Adrenal gland (tissue), 12 donors: ENCODE results near the gene XDH. TPM values are rescaled to one million over a fixed set of nuclear protein-coding genes. Genes with fewer than 3 reads are reported as not detected.

ENCODE experiments used
- DNase-seq, 7 donors: peaks; one replicate each; pipeline ENCODE4 v3.0.0-alpha.2; 2019 to 2020
- H3K27ac ChIP-seq, 5 donors: fragments of 200-600 bp; sonication (generic) in 4 of 5; 1 replicate in 3 of 5; 2 replicates in 2 of 5; pipeline versions ENCODE4 v1.5.1 to v1.8.0; 2016 to 2020; ENCODE audit warnings: mild to moderate bottlenecking in 1 of 5
- H3K27me3 ChIP-seq: fragments of 200-600 bp; 2 replicates; pipeline ENCODE4 v1.8.0; 2021
- H3K36me3 ChIP-seq, 2 donors: fragments of 200-600 bp; replicated peaks in 1 of 2; 1 replicate in 1 of 2; 2 replicates in 1 of 2; pipeline versions ENCODE4 v1.5.1 to v1.8.0; 2018 to 2022
- H3K4me1 ChIP-seq, 2 donors: fragments of 200-600 bp; replicated peaks in 1 of 2; 1 replicate in 1 of 2; 2 replicates in 1 of 2; pipeline versions ENCODE4 v1.5.1 to v1.8.0; 2018 to 2021
- H3K4me3 ChIP-seq, 4 donors: fragments of 200-600 bp; sonication (generic) in 3 of 4; one replicate each; pipeline ENCODE4 v1.5.1; 2016 to 2018
- H3K9me3 ChIP-seq, 3 donors: fragments of 200-600 bp; sonication (generic) in 1 of 3; replicated peaks in 1 of 3; 1 replicate in 2 of 3; 2 replicates in 1 of 3; pipeline versions ENCODE4 v1.5.1 to v1.8.0; 2016 to 2021
- CTCF ChIP-seq, 6 experiments: fragments of 450-650 bp in 4 of 6; fragments of 200-600 bp in 2 of 6; sonication (generic) in 1 of 6; IDR thresholded peaks; 1 replicate in 5 of 6; 2 replicates in 1 of 6; pipeline versions ENCODE4 v1.5.1 to v1.8.0; 2016 to 2021; ENCODE audit warnings: antibody characterized with exemption in 6 of 6, mild to moderate bottlenecking in 2 of 6, moderate library complexity in 1 of 6
- POLR2A ChIP-seq, 2 donors: fragments of 450-650 bp; IDR thresholded peaks; one replicate each; pipeline ENCODE4 v1.6.1; 2017; ENCODE audit warnings: antibody characterized with exemption in 2 of 2, mild to moderate bottlenecking in 2 of 2, moderate library complexity in 1 of 2
- WGBS, 4 donors: extraction: QIAGEN DNeasy Blood & Tissue Kit in 2 of 4; methylation state at CpG; one replicate each; pipeline versions ENCODE4 v1.1.5 to v1.1.7; 2013 to 2017; 5-methylcytosine and 5-hydroxymethylcytosine counted together
- intact Hi-C, 2 donors: fragments of 100-400 bp; cut with DNase I; formaldehyde crosslinking; loops; one replicate each; pipeline versions ENCODE4 v1.14.1 to v1.15.0; 2022 to 2023
- polyA plus RNA-seq, 3 donors: library from polyadenylated mRNA; stranded (reverse); fragments of 200-250 nt in 2 of 3; fragments of 350-450 nt in 1 of 3; fragmentation: Illumina TruSeq in 1 of 3; extraction: RNeasy Lipid Tissue Mini Kit (QIAGEN cat#74804) in 1 of 3; gene quantifications; one replicate each; pipeline ENCODE4 v1.2.3, GENCODE V29; 2013 to 2014
- total RNA-seq, 9 donors: library from RNA; depleted of rRNA in 4 of 9; stranded (reverse); fragments of >200 nt in 4 of 9; fragments of 120-200 nt in 1 of 9; fragmentation: NEBNext Ultra II Directional in 1 of 9; extraction: Animal tissue kit (Norgen Biotek cat#: 25700) in 1 of 9; gene quantifications; one replicate each; pipeline versions ENCODE4 v1.1.0 to v1.2.4, GENCODE V29; 2013 to 2023
- donor health status: healthy with polysubstance abuse.
- donor health status: Bipolar disorder and iron deficiency.
- donor health status: DM: yes; HTN: yes; CAD: no.
- donor health status: DM: no; HTN: no; CAD: no.
- donor health status: DM: no; HTN: no; CAD: no.
- donor health status: DM: yes; HTN: yes; CAD: no.

XDH gene
- total and polyA plus RNA-seq, 12 donors = under 0.01 to 0.11 TPM; not detected in 10

GRCh38 chr2:31380243-31380642 lies 34.3 kb downstream of the XDH start:
- H3K9me3 ChIP-seq = no peaks in the 10 kb centered on the region
- intact Hi-C loops = no loop called here
- WGBS, 4 donors = 71 to 93% (median 89%) methylated on average over 1 to 3 of the region's 3 CpGs
- H3K36me3 ChIP-seq = no peaks in the 10 kb centered on the region
- H3K27me3 ChIP-seq = no peaks in the 10 kb centered on the region
- H3K4me1 ChIP-seq = no peaks in the 10 kb centered on the region
- DNase-seq = no peak
- no peak overlapping the region for H3K4me3 ChIP-seq
- TF ChIP-seq POLR2A (IDR thresholded peaks at IDR 0.05) (no peak), CTCF (IDR thresholded peaks at IDR 0.05) (no peak)
- no peak overlapping the region for H3K27ac ChIP-seq

- H3K4me1 ChIP-seq = no peaks in the 10 kb centered on the region
- TF ChIP-seq POLR2A (IDR thresholded peaks at IDR 0.05) (no peak), CTCF (IDR thresholded peaks at IDR 0.05) (no peak)
- intact Hi-C loops = no loop called here
- no peaks in the 10 kb centered on the region for H3K36me3 ChIP-seq
- no peaks in the 10 kb centered on the region for H3K27me3 ChIP-seq
- H3K4me3 ChIP-seq = no peak overlapping the region
- no peaks in the 10 kb centered on the region for H3K9me3 ChIP-seq
- no peak for DNase-seq
- WGBS, 4 donors = 83 to 98% (median 92%) methylated on average over 1 of the region's 1 CpG; no CpG with 5 or more reads in 1 of the 4 donors
- no peak overlapping the region for H3K27ac ChIP-seq
These were observed 34.8 kb downstream of the XDH start for GRCh38 chr2:31379747-31380146.

GRCh38 chr2:31378791-31379501 lies 35.6 kb downstream of the XDH start:
- intact Hi-C loops = no loop called here
- H3K27me3 ChIP-seq = no peaks in the 10 kb centered on the region
- DNase-seq = no peak
- WGBS, 4 donors = 77 to 86% (median 83%) methylated on average over 6 of the region's 6 CpGs
- H3K4me1 ChIP-seq = no peaks in the 10 kb centered on the region
- no peaks in the 10 kb centered on the region for H3K36me3 ChIP-seq
- TF ChIP-seq CTCF (IDR thresholded peaks at IDR 0.05) (no peak), POLR2A (IDR thresholded peaks at IDR 0.05) (no peak)
- no peak overlapping the region for H3K27ac ChIP-seq
- no peak overlapping the region for H3K4me3 ChIP-seq
- H3K9me3 ChIP-seq = no peaks in the 10 kb centered on the region

GRCh38 chr2:31378389-31378788 lies 36.2 kb downstream of the XDH start:
- intact Hi-C loops = no loop called here
- no peak for TF ChIP-seq CTCF (IDR thresholded peaks at IDR 0.05)
- TF ChIP-seq POLR2A (IDR thresholded peaks at IDR 0.05) = no peak
- no peak for DNase-seq
- Histone ChIP-seq H3K9me3 (no peaks in the 10 kb centered on the region), H3K4me1 (no peaks in the 10 kb centered on the region), H3K36me3 (no peaks in the 10 kb centered on the region), H3K27me3 (no peaks in the 10 kb centered on the region), H3K27ac (no peak overlapping the region), H3K4me3 (no peak overlapping the region)
- 67 to 93% (median 88%) methylated on average over 1 to 3 of the region's 3 CpGs for WGBS, 4 donors
